IMR-90 (cell line): ENCODE measurements around the gene IFT81. TPM values are rescaled to one million over a fixed set of nuclear protein-coding genes. Genes with fewer than 3 reads are reported as not detected.

Experiments used
- ATAC-seq: fragments of 200-7000 bp; cut with Tn5 transposase; 2 replicates; pipeline ENCODE4 v1.9.1; 2020; ENCODE audit warnings: low read depth, mild to moderate bottlenecking, moderate library complexity
- BruUV-seq: library from RNA; stranded (reverse); fragments of 400-500 nt; replicated peaks from 2 replicates; lab custom pipeline; 2021; lab: Mats Ljungman, UMichigan
- CTCF ChIA-PET: fragments of 300-600 bp; formaldehyde crosslinking; extraction: SDS; loops from one replicate; lab custom pipeline; 2021; ENCODE audit warnings: antibody characterized with exemption; lab: Yijun Ruan, JAX
- POLR2A ChIA-PET: fragments of 300-600 bp; sonication (Branson Sonifier 250); formaldehyde crosslinking; loops from one replicate; lab custom pipeline; 2022; ENCODE audit warnings: antibody characterized with exemption; ENCODE audit not compliant: unreplicated experiment; lab: Charles Lee
- DNase-seq: peaks from one replicate; pipeline ENCODE4 v3.0.0; 2013
- H2AFZ ChIP-seq: replicated peaks from 2 replicates; pipeline ENCODE3; 2013; ENCODE audit warnings: low read length, mild to moderate bottlenecking; ENCODE audit not compliant: poor library complexity
- H2AK5ac ChIP-seq: 2 replicates; pipeline ENCODE4 v1.6.1; 2013; ENCODE audit warnings: low read depth, low read length, inconsistent platforms
- H2AK9ac ChIP-seq: replicated peaks from 2 replicates; pipeline ENCODE3; 2013; ENCODE audit warnings: mild to moderate bottlenecking, low read depth, low read length, moderate library complexity; ENCODE audit not compliant: poor library complexity
- H2BK120ac ChIP-seq: 2 replicates; pipeline ENCODE4 v1.6.1; 2013; ENCODE audit warnings: low read depth, low read length, inconsistent platforms
- H2BK15ac ChIP-seq: 3 replicates; pipeline ENCODE4 v1.6.1; 2013; ENCODE audit warnings: low read depth, low read length, inconsistent platforms
- H2BK20ac ChIP-seq: 2 replicates; pipeline ENCODE4 v1.6.1; 2013; ENCODE audit warnings: low read depth, mild to moderate bottlenecking, inconsistent platforms, low read length, moderate library complexity
- H2BK5ac ChIP-seq: 2 replicates; pipeline ENCODE4 v1.6.1; 2013; ENCODE audit warnings: mild to moderate bottlenecking, low read depth, low read length, inconsistent platforms; ENCODE audit not compliant: poor library complexity, severe bottlenecking
- H3K14ac ChIP-seq: replicated peaks from 2 replicates; pipeline ENCODE4 v1.6.1; 2013; ENCODE audit warnings: low read depth, low read length, inconsistent platforms
- H3K18ac ChIP-seq: 2 replicates; pipeline ENCODE4 v1.6.1; 2013; ENCODE audit warnings: low read depth, low read length, control low read depth
- H3K23ac ChIP-seq: 2 replicates; pipeline ENCODE4 v1.6.1; 2013; ENCODE audit warnings: low read depth, low read length, inconsistent platforms
- H3K27ac ChIP-seq: 2 replicates; pipeline ENCODE4 v1.5.1; 2013; ENCODE audit warnings: mild to moderate bottlenecking, control low read depth, low read length; ENCODE audit not compliant: insufficient read depth
- H3K27me3 ChIP-seq: 2 replicates; pipeline ENCODE4 v1.6.1; 2013; ENCODE audit warnings: low read length; ENCODE audit not compliant: control insufficient read depth, insufficient read depth
- H3K36me3 ChIP-seq: 2 replicates; pipeline ENCODE4 v1.6.1; 2013; ENCODE audit warnings: low read length, mixed read lengths; ENCODE audit not compliant: control insufficient read depth, insufficient read depth
- H3K4ac ChIP-seq: 2 replicates; pipeline ENCODE4 v1.6.1; 2013; ENCODE audit warnings: low read depth, low read length, inconsistent platforms
- H3K4me1 ChIP-seq: 2 replicates; pipeline ENCODE4 v1.6.1; 2013; ENCODE audit warnings: low read length, mixed read lengths; ENCODE audit not compliant: control insufficient read depth, insufficient read depth
- H3K4me2 ChIP-seq: 2 replicates; pipeline ENCODE4 v1.6.1; 2013; ENCODE audit warnings: low read depth, mild to moderate bottlenecking, control low read depth, low read length, moderate library complexity
- H3K4me3 ChIP-seq: 2 replicates; pipeline ENCODE4 v1.5.1; 2013; ENCODE audit warnings: low read depth, mild to moderate bottlenecking, control low read depth, low read length, moderate library complexity; ENCODE audit not compliant: insufficient read depth
- H3K56ac ChIP-seq: 2 replicates; pipeline ENCODE4 v1.6.1; 2013; ENCODE audit warnings: low read length, inconsistent platforms; ENCODE audit not compliant: insufficient read depth; ENCODE audit errors: extremely low read depth
- H3K79me1 ChIP-seq, 2 experiments: 2 replicates each; pipeline ENCODE4 v1.6.1; 2013; ENCODE audit warnings: low read length in 2 of 2, inconsistent platforms in 1 of 2, low read depth in 1 of 2
- H3K9ac ChIP-seq: 2 replicates; pipeline ENCODE4 v1.6.1; 2013; ENCODE audit warnings: low read depth, low read length, control low read depth
- H3K9me1 ChIP-seq: 2 replicates; pipeline ENCODE4 v1.6.1; 2013; ENCODE audit warnings: low read length, inconsistent platforms; ENCODE audit not compliant: insufficient read depth
- H3K9me3 ChIP-seq: 2 replicates; pipeline ENCODE4 v1.6.1; 2013; ENCODE audit warnings: low read length; ENCODE audit not compliant: control insufficient read depth, insufficient read depth
- H4K20me1 ChIP-seq: 2 replicates; pipeline ENCODE4 v1.6.1; 2013; ENCODE audit warnings: low read length, inconsistent platforms; ENCODE audit not compliant: insufficient read depth
- H4K5ac ChIP-seq: 2 replicates; pipeline ENCODE4 v1.6.1; 2013; ENCODE audit warnings: mild to moderate bottlenecking, low read depth, low read length, control low read depth
- H4K8ac ChIP-seq, 2 experiments: 2 replicates each; pipeline ENCODE4 v1.6.1; 2013; ENCODE audit warnings: low read depth in 2 of 2, low read length in 2 of 2, control low read depth in 1 of 2, inconsistent platforms in 1 of 2
- H4K91ac ChIP-seq: 2 replicates; pipeline ENCODE4 v1.6.1; 2013; ENCODE audit warnings: low read depth, low read length, inconsistent platforms; ENCODE audit not compliant: insufficient read depth
- CEBPB ChIP-seq: IDR thresholded peaks from 2 replicates; pipeline ENCODE4 v1.6.1; 2012; ENCODE audit warnings: low read depth, low read length, improper control_type of control experiment
- MAZ ChIP-seq: IDR thresholded peaks from 2 replicates; pipeline ENCODE4 v1.6.1; 2012; ENCODE audit warnings: low read depth, mild to moderate bottlenecking, low read length, improper control_type of control experiment, moderate library complexity, borderline replicate concordance
- POLR2A ChIP-seq: IDR thresholded peaks from 2 replicates; pipeline ENCODE4 v1.6.1; 2012; ENCODE audit warnings: mild to moderate bottlenecking, low read depth, low read length
- RCOR1 ChIP-seq: IDR thresholded peaks from 2 replicates; pipeline ENCODE4 v1.6.1; 2012; ENCODE audit warnings: mild to moderate bottlenecking, low read length, improper control_type of control experiment; ENCODE audit not compliant: insufficient replicate concordance
- WGBS, 2 experiments: methylation state at CpG; one replicate each; pipeline versions ENCODE4 v1.1.5 to v1.1.7; 2013; ENCODE audit warnings: missing lambda C conversion rate in 2 of 2; ENCODE audit not compliant: insufficient read length in 1 of 2; ENCODE audit errors: extremely low coverage in 2 of 2; 5-methylcytosine and 5-hydroxymethylcytosine counted together
- dilution Hi-C: fragments of 300-500 bp; cut with HindIII; formaldehyde crosslinking; loops from one replicate; pipeline ENCODE4 v1.14.3; 2018; ENCODE audit warnings: low sequenced_read_pairs; ENCODE audit not compliant: unreplicated experiment
- in situ Hi-C: fragments of 300-500 bp; cut with MboI; formaldehyde crosslinking; loops from 3 replicates; pipeline ENCODE4 v1.14.3; 2019; ENCODE audit warnings: low sequenced_read_pairs, inconsistent platforms, mixed read lengths
- intact Hi-C: fragments of 100-400 bp; cut with micrococcal nuclease; formaldehyde crosslinking; loops from 2 replicates; pipeline ENCODE4 v1.10.0; 2022
- polyA plus RNA-seq, 3 experiments: library from polyadenylated mRNA; depleted of rRNA; stranded (reverse); fragments of >200 nt; gene quantifications; 2 replicates each; pipeline ENCODE4 v1.2.3, GENCODE V29; 2012; ENCODE audit warnings: low replicate concordance in 1 of 3
- total RNA-seq: library from RNA; depleted of rRNA; stranded (reverse); fragments of >200 nt; gene quantifications from 2 replicates; pipeline ENCODE4 v1.2.3, GENCODE V29; 2012

Gene IFT81
- total and polyA plus RNA-seq, 2 of the 4 experiments (the other 2 are of a cell fraction): 6.1 to 8.1 TPM

GRCh38 chr12:110165540-110166159 is 41.5 kb downstream of the IFT81 start:
- Histone ChIP-seq H3K27me3 (no peaks in the 10 kb centered on the region), H4K8ac (no peak overlapping the region), H2AK9ac (peak overlapping the region; percentile 19), H4K91ac (no peak overlapping the region), H2BK5ac (no peak overlapping the region), H2BK15ac (no peak overlapping the region), H3K56ac (no peak overlapping the region), H3K27ac (no peak overlapping the region), H2AK5ac (no peak overlapping the region), H3K36me3 (peaks cover 11% of the 10 kb centered on the region), H2BK120ac (no peak overlapping the region), H3K4me1 (peaks cover 2% of the 10 kb centered on the region; the same call in 1 of the 2 replicates), H3K18ac (no peak overlapping the region), H3K14ac (no peak overlapping the region; the same call in 1 of the 2 replicates), H2BK20ac (no peak overlapping the region), H3K9me1 (peaks cover 5% of the 10 kb centered on the region; the same call in 1 of the 2 replicates), H3K4me2 (no peak overlapping the region), H4K20me1 (no peaks in the 10 kb centered on the region), H3K4ac (no peak overlapping the region), H2AFZ (no peak overlapping the region), H3K23ac (peak overlapping the region; percentile 73; the same call in 1 of the 2 replicates), H3K79me1 (peaks cover 0 to 7% of the 10 kb centered on the region in 2 experiments; a peak in 1 of 4 replicates), H3K9me3 (no peaks in the 10 kb centered on the region), H3K4me3 (no peak overlapping the region), H3K9ac (no peak overlapping the region), H4K5ac (no peak overlapping the region)
- TF ChIP-seq CEBPB (no peak), POLR2A (no peak), RCOR1 (no peak), MAZ (no peak)
- dilution Hi-C loops (no loop called here), in situ Hi-C loops (no loop called here), intact Hi-C loops (loop anchor here (2.0 kb wide), 1 partner anchor 15 kb away; no protein-coding TSS in a partner anchor)
- ATAC-seq (no peak), DNase-seq (no peak)
- no TSS peak for BruUV-seq
- 80% methylated on average over 1 of the region's 4 CpGs; no CpG with 5 or more reads in 1 of the 2 experiments for WGBS, 2 experiments
- POLR2A ChIA-PET: no interaction called here
- CTCF ChIA-PET: interaction anchor here (0.6 kb wide), 1 partner anchor 157 kb away, joined by 5 read pairs; no protein-coding TSS in a partner anchor
